ENCODE measurements around the gene AQP12B.

Gene AQP12B

DNA sequence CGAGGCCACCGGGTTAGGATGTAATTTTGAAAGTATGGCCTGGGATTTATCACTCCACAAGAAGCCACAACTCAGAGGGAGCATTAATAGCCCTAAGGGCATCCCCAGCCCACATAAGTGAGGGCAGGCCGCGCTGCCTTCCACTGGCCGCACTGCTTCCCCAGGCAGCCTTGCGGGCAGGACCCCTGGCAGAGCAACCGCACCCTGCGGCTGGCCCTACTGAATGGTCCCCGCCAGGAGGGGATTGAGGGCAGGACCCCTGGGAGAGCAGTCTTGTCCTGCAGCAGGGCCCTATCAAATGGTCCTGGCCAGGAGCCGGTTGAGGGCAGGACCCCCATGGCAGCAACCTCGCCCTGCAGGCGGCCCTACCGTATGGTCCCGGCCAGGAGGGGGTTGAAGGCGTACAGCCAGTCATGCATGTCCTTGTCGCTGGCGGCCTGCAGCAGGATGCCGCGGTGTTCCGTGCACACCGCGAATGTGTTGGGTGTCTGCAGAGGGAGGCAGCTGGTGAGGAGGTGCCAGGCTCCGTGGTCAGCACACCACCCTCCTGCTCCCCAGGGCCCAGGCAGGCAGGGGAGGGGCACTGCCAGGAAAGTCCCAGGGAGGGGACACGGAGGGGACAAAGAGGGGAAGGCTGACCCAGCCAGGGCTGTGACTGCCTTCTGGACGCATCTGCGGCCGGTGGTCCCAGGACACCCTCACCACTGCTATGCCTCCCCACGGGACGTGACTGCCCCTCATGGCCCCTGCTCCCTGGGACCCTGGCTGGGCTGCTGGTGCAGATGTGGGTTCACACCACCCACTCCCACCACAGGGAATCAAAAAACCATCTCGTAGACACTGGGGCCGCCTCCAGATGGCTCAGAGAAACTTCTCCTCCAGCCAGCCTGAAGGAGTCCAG, 35.2 kb upstream of the AQP12B start:
- DNase-seq, result no peak

GRCh38 chr2:240717181-240717641, 34.5 kb upstream of the AQP12B start:
- no peak for DNase-seq

- no peak for DNase-seq
These were observed 33.6 kb upstream of the AQP12B start for GRCh38 chr2:240716130-240716798.

- DNase-seq, result no peak
These were observed 32.4 kb upstream of the AQP12B start for GRCh38 chr2:240714747-240715725.

DNA sequence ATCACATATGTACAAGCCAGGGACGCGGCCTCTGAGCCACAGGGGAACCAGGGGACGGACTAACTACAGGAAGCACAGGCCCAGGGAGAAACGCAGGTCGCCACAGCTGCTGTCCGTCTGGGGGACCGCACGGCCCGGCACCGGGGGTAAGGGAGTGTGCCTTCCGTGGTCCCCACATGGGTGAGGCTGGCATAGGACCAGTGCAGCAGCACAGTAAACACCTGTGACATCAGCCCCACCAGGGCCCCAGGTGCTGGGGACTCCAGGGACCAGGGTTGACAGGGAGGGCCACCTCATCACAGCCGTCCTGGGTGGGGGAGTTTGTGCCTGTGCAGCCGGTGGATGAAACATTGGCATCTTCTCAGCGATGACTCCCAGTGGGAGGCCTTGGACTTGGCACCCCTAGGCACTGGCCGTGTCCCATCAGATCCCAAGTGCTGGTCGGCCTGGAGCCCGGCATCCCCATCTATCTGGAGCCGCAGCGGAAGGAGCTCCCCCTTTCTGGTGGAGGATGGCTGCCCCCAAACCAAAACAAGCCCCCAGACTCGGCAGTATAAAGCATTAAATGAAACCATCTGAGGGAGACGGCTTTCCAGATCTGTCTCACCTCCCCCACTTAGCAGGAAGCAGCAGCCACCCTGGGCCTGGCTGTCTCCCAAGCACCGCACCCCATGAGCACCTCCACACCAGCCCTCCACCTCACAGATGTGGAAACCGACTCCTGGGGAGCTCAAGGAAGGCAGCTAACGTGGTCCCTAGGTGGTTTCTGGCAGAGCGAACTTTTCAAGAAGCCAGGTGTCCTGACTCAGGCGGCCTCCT, 31.5 kb upstream of the AQP12B start:
- DNase-seq, result no peak

GRCh38 chr2:240713071-240713927, 30.6 kb upstream of the AQP12B start:
- no peak for DNase-seq

DNA sequence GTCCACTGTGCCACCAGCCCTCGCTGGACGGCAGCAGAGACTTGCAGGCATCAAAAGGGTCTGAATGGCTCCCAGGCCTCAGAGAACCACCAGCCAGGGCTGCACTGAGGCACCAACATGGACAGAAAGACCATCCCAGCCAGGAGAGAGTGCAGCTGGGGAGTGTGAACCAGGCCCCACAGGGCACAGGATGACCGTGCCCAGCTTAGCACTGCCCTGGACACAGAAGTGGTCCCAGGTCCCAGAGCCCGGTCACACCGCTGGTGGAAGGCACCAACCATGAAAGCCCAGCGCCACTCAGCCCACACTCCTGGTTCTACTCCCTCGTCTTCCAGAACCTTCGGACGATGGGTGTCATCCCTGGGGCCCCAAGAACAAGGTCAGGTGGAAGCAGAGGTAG, 29.4 kb upstream of the AQP12B start:
- no peak for DNase-seq

DNA sequence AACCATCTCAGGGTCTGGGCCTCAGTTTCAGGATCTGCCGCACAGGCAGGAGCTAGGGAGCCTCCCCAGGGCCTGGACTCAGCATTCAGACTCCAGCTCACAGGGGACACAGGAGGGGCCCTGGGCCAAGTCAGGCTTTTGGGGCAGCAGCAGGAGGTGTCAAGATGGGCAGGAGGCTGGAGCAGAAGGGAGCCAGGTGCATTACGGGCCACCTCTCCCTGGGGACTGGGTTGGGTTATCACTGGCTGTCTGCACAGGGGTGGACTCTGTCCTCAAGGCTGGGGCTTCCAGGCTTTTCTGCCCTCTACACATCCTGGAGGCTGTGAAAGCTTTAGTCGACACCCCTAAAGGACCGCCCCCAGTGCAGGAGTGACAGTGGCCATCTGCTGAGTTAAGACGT, 29.0 kb upstream of the AQP12B start:
- DNase-seq, result no peak

GRCh38 chr2:240711296-240711695, 28.6 kb upstream of the AQP12B start:
- DNase-seq, result no peak

GRCh38 chr2:240708457-240708856, 25.8 kb upstream of the AQP12B start:
- no peak for DNase-seq

GRCh38 chr2:240707821-240708220, 25.1 kb upstream of the AQP12B start:
- DNase-seq, result no peak

DNA sequence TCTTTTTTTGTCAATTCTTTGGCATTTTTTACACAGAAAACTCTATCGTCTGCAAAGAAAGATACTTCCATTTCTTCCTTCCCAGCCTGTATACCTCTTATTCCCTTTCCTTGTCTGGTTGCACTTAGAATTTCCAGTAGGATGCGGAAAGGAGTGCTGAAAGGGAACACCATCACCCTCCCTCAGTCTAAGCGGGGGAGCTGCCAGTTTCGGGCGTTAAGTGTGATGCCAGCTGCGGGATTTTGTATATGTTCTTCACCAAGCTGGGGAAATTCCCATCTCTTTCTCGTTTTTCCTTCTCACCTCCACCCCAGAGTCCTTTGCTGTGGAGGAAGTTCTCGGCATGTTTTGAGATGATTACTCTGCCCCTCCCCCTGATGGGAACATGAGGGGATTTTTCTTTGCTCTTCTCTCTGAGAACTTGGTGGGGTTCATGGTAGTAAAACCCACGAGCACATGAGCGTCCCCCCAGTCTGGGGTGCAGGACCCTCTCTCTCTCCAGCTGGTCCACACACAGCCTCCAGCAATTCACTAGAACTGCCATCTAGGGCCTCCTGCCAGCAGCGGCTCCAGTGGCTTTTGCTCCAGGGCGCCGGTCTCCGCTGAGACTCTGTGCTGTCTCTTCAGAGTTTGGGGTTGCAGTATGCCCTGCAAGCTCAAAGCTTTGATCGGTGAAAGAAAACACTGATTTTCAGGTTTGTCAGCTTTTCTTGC, 24.5 kb upstream of the AQP12B start:
- no peak for DNase-seq

GRCh38 chr2:240705204-240705791, 22.6 kb upstream of the AQP12B start:
- DNase-seq, result no peak

DNA sequence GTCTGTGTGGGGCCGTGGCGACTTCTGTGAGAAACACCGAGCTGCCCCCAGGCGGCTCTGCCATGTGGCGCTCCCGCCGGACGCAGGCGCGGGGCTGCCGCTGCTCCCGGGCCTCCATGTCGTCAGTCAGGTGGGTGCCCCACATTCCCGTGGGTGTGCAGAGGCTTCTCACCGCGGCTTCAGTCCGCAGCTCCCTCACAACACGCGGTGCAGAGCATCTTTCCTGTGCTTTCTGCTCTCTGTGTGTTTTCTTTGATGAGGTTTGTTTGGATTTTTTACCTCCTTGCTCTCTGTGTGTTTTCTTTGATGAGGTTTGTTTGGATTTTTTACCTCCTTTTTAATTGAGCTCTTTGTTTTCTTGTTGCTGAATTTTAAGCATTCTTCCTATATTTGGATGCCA, 22.0 kb upstream of the AQP12B start:
- no peak for DNase-seq

- DNase-seq, result no peak
These were observed 21.0 kb upstream of the AQP12B start for GRCh38 chr2:240703417-240704341.

- DNase-seq, result no peak
These were observed 19.9 kb upstream of the AQP12B start for GRCh38 chr2:240702640-240703011.

- DNase-seq, result no peak
These were observed 19.3 kb upstream of the AQP12B start for GRCh38 chr2:240701736-240702639.
